HG03196 (cell line): Measurements from ENCODE around the gene GATAD2A.

Experiments used
- ATAC-seq: cut with Tn5 transposase; IDR thresholded peaks from one replicate; pipeline ENCODE4 v1.9.1; 2021; ENCODE audit not compliant: unreplicated experiment

GATAD2A gene

GRCh38 chr19:19543640-19544039 lies 138.2 kb downstream of the GATAD2A start:
- ATAC-seq = no peak

GRCh38 chr19:19544257-19544953 lies 138.9 kb downstream of the GATAD2A start:
- no peak for ATAC-seq

GRCh38 chr19:19544954-19545591 lies 139.6 kb downstream of the GATAD2A start:
- ATAC-seq = no peak

- no peak for ATAC-seq
Measured at GRCh38 chr19:19545707-19546106, 140.2 kb downstream of the GATAD2A start.

GRCh38 chr19:19546751-19547162 lies 141.3 kb downstream of the GATAD2A start:
- no peak for ATAC-seq

- ATAC-seq = no peak
Measured at GRCh38 chr19:19547674-19548336, 142.3 kb downstream of the GATAD2A start.

- ATAC-seq = no peak
Measured at GRCh38 chr19:19548915-19549759, 143.7 kb downstream of the GATAD2A start.

- no peak for ATAC-seq
Measured at GRCh38 chr19:19549804-19550464, 144.5 kb downstream of the GATAD2A start.

GRCh38 chr19:19550485-19550929 lies 145.0 kb downstream of the GATAD2A start:
- ATAC-seq = no peak

- no peak for ATAC-seq
Measured at GRCh38 chr19:19550972-19551852, 145.7 kb downstream of the GATAD2A start.

GRCh38 chr19:19551853-19552192 lies 146.3 kb downstream of the GATAD2A start:
- ATAC-seq = no peak

GRCh38 chr19:19552798-19553197 lies 147.3 kb downstream of the GATAD2A start:
- ATAC-seq = no peak

- no peak for ATAC-seq
Measured at GRCh38 chr19:19553670-19554069, 148.2 kb downstream of the GATAD2A start.

- ATAC-seq = no peak
Measured at GRCh38 chr19:19554074-19555023, 148.9 kb downstream of the GATAD2A start.

GRCh38 chr19:19558055-19558454 lies 152.6 kb downstream of the GATAD2A start:
- ATAC-seq = no peak
